ENCODE results near the gene ATXN3.

DNA sequence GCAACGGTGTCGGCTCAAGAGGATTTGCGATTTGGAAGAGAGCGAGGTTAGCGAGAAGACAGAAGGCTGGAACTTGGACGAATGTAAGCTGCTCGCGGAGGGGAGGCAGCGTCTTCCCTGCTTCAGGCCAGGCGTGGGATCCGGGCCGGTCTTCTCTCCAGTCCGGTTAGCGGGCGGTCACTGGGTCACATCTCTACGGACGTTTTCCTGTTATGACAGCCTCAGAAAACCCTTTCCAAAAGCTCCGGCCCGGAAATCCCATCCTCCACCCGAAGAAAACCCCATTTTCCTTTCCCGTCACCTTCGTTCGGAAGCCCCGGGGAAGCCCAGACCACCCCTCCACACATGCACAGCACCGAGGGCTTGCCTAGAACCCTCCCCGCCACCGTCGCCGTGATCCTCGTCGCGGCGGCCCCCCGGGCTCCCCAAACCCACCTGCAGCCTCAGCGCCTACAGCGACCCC is 14.9 kb upstream of the ATXN3 start:
- TF ChIP-seq CTCF (conservative IDR thresholded peaks at IDR 0.05 in 1 of 2, IDR thresholded peaks at IDR 0.05 in 1 of 2; ENCODE audit: low read depth in 1 of 2, low read length in 2 of 2), result no peak
- no peak for TF ChIP-seq EZH2 (IDR thresholded peaks at IDR 0.05; ENCODE audit: low read length, missing control alignments)
